ENCODE data around the gene MALRD1. TPM values are rescaled to one million over a fixed set of nuclear protein-coding genes. Genes with fewer than 3 reads are reported as not detected.

The MALRD1 gene
- total RNA-seq, 5 donors from 2014 or later (not counting 1 experiment from before 2014, with no cell fraction given), result 0.32 TPM; not detected in 4

GRCh38 chr10:19576576-19576975, 528.0 kb downstream of the MALRD1 start:
- POLR2A ChIA-PET, result no interaction called here

DNA sequence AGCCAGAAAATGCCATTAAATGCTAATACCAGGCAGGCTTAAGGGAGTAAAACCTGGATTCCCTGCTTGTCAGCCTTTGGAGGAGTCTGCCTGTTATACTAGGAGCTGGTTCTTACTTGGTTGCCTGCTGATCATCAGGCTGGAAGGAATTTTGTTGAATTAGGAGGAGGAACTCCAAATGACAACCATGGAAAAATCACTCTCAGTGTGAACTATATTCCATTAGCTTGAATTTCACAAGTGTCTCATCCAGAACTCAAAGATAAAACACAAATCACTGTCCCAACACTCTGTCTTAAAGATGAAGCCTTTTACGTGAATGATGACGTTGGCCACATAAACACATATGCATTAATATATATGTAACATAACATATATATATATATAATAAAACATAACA, 528.8 kb downstream of the MALRD1 start:
- ChIA-PET CTCF (no interaction called here), POLR2A (no interaction called here)
- no peaks in the 10 kb centered on the region for H3K36me3 Mint-ChIP-seq
- DNase-seq, result no peak
- H3K27me3 ChIP-seq (replicated peaks in 1 of 2; ENCODE audit: control insufficient read depth in 2 of 2, extremely low read depth in 1 of 2, insufficient read depth in 2 of 2, low read length in 1 of 2), result no peaks in the 10 kb centered on the region
- H3K27ac Mint-ChIP-seq, result no peak overlapping the region
- H3K4me1 Mint-ChIP-seq, result no peaks in the 10 kb centered on the region
- H3K36me3 ChIP-seq (ENCODE audit: control insufficient read depth in 2 of 2, extremely low read depth in 1 of 2, insufficient read depth in 1 of 2, low read length in 1 of 2), result no peaks in the 10 kb centered on the region
- no peaks in the 10 kb centered on the region for H3K9me3 ChIP-seq
- no peak for ATAC-seq (replicated peaks in 1 of 4)
- no peak overlapping the region for H3K4me3 Mint-ChIP-seq
- no CpG with 5 or more reads among the region's 2 CpGs for WGBS (ENCODE audit: insufficient coverage)
- H3K4me3 ChIP-seq (ENCODE audit: control insufficient read depth in 1 of 2, extremely low read depth in 1 of 2, low read length in 1 of 2), result no peak overlapping the region
- peaks cover 3 to 8% (median 7%) of the 10 kb centered on the region in 3 donors for H3K9me3 Mint-ChIP-seq
- H3K27me3 Mint-ChIP-seq, result no peaks in the 10 kb centered on the region
- no peaks in the 10 kb centered on the region for H3K4me1 ChIP-seq (ENCODE audit: control insufficient read depth in 1 of 2, extremely low read depth in 1 of 2, insufficient read depth in 2 of 2, low read length in 2 of 2)
- H3K27ac ChIP-seq (ENCODE audit: low read length), result no peak overlapping the region

More at GRCh38 chr10:19576576-19576975, 528.0 kb downstream of the MALRD1 start:
- DNase-seq, result no peak
- CTCF ChIA-PET, result interaction anchor here (0.6 to 0.7 kb wide), 2 partner anchors 23 to 1622 kb away, joined by 3 read pairs; no protein-coding TSS in a partner anchor
- H3K27ac ChIP-seq (ENCODE audit: low read length), result no peak overlapping the region
- H3K36me3 ChIP-seq (ENCODE audit: control insufficient read depth in 2 of 2, extremely low read depth in 1 of 2, insufficient read depth in 1 of 2, low read length in 1 of 2), result no peaks in the 10 kb centered on the region
- no peaks in the 10 kb centered on the region for H3K36me3 Mint-ChIP-seq
- no CpG with 5 or more reads among the region's 3 CpGs for WGBS (ENCODE audit: insufficient coverage)
- no peaks in the 10 kb centered on the region for H3K27me3 Mint-ChIP-seq
- H3K4me1 Mint-ChIP-seq, result no peaks in the 10 kb centered on the region
- H3K4me1 ChIP-seq (ENCODE audit: control insufficient read depth in 1 of 2, extremely low read depth in 1 of 2, insufficient read depth in 2 of 2, low read length in 2 of 2), result no peaks in the 10 kb centered on the region
- peaks cover 3 to 13% (median 7%) of the 10 kb centered on the region in 3 donors for H3K9me3 Mint-ChIP-seq
- H3K27me3 ChIP-seq (replicated peaks in 1 of 2; ENCODE audit: control insufficient read depth in 2 of 2, extremely low read depth in 1 of 2, insufficient read depth in 2 of 2, low read length in 1 of 2), result no peaks in the 10 kb centered on the region
- no peaks in the 10 kb centered on the region for H3K9me3 ChIP-seq
- ATAC-seq (replicated peaks in 1 of 4), result no peak
- no peak overlapping the region for H3K4me3 ChIP-seq (ENCODE audit: control insufficient read depth in 1 of 2, extremely low read depth in 1 of 2, low read length in 1 of 2)
- no peak overlapping the region for H3K27ac Mint-ChIP-seq
- H3K4me3 Mint-ChIP-seq, result no peak overlapping the region

- peaks cover 3 to 8% (median 7%) of the 10 kb centered on the region in 3 donors for H3K9me3 Mint-ChIP-seq
- no peaks in the 10 kb centered on the region for H3K4me1 Mint-ChIP-seq
- no peaks in the 10 kb centered on the region for H3K27me3 Mint-ChIP-seq
- DNase-seq, result no peak
- POLR2A ChIA-PET, result interaction anchor here in 1 of 2 donors (0.7 kb wide), 1 partner anchor 687 kb away, joined by 3 read pairs; no protein-coding TSS in a partner anchor
- no peak overlapping the region for H3K4me3 Mint-ChIP-seq
- ATAC-seq (replicated peaks in 1 of 4), result no peak
- no peak overlapping the region for H3K4me3 ChIP-seq (ENCODE audit: control insufficient read depth in 1 of 2, extremely low read depth in 1 of 2, low read length in 1 of 2)
- no CpG with 5 or more reads among the region's 1 CpG for WGBS (ENCODE audit: insufficient coverage)
- CTCF ChIA-PET, result no interaction called here
- no peaks in the 10 kb centered on the region for H3K27me3 ChIP-seq (replicated peaks in 1 of 2; ENCODE audit: control insufficient read depth in 2 of 2, extremely low read depth in 1 of 2, insufficient read depth in 2 of 2, low read length in 1 of 2)
- H3K36me3 ChIP-seq (ENCODE audit: control insufficient read depth in 2 of 2, extremely low read depth in 1 of 2, insufficient read depth in 1 of 2, low read length in 1 of 2), result no peaks in the 10 kb centered on the region
- no peaks in the 10 kb centered on the region for H3K4me1 ChIP-seq (ENCODE audit: control insufficient read depth in 1 of 2, extremely low read depth in 1 of 2, insufficient read depth in 2 of 2, low read length in 2 of 2)
- H3K36me3 Mint-ChIP-seq, result no peaks in the 10 kb centered on the region
- H3K27ac Mint-ChIP-seq, result no peak overlapping the region
- H3K27ac ChIP-seq (ENCODE audit: low read length), result no peak overlapping the region
- H3K9me3 ChIP-seq, result no peaks in the 10 kb centered on the region
Measured at GRCh38 chr10:19577807-19578206, 529.2 kb downstream of the MALRD1 start.

DNA sequence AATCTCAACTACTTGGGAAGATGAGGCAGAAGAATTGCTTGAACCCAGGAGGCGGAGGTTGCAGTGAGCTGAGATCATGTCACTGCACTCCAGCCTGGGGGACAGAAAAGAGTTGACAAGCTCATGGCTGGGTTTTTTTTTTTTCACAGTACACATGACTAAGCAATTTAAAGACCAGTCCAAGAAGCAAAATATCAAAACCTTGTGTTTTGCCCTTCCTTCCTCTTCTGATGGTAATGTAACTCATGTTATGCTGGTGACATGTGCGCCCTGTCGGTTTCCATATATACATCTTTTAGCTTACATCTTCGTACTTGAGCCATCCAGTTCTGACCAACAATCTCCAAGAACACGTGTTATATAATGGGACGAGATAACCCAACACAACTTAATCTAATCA, 530.0 kb downstream of the MALRD1 start:
- no peak for ATAC-seq (replicated peaks in 1 of 4)
- CTCF ChIA-PET, result interaction anchor here in 1 of 2 donors (0.6 kb wide), 1 partner anchor 1411 kb away, joined by 3 read pairs; no protein-coding TSS in a partner anchor
- POLR2A ChIA-PET, result interaction anchor here in 1 of 2 donors (0.7 kb wide), 1 partner anchor 687 kb away, joined by 3 read pairs; no protein-coding TSS in a partner anchor
- H3K36me3 ChIP-seq (ENCODE audit: control insufficient read depth in 2 of 2, extremely low read depth in 1 of 2, insufficient read depth in 1 of 2, low read length in 1 of 2), result no peaks in the 10 kb centered on the region
- no peak for DNase-seq
- no peak overlapping the region for H3K27ac ChIP-seq (ENCODE audit: low read length)
- no peaks in the 10 kb centered on the region for H3K9me3 ChIP-seq
- Mint-ChIP-seq H3K27me3 (no peaks in the 10 kb centered on the region), H3K4me1 (no peaks in the 10 kb centered on the region), H3K9me3 (peaks cover 3 to 8% (median 7%) of the 10 kb centered on the region in 3 donors), H3K36me3 (no peaks in the 10 kb centered on the region), H3K4me3 (no peak overlapping the region), H3K27ac (no peak overlapping the region)
- no peaks in the 10 kb centered on the region for H3K4me1 ChIP-seq (ENCODE audit: control insufficient read depth in 1 of 2, extremely low read depth in 1 of 2, insufficient read depth in 2 of 2, low read length in 2 of 2)
- H3K4me3 ChIP-seq (ENCODE audit: control insufficient read depth in 1 of 2, extremely low read depth in 1 of 2, low read length in 1 of 2), result no peak overlapping the region
- no peaks in the 10 kb centered on the region for H3K27me3 ChIP-seq (replicated peaks in 1 of 2; ENCODE audit: control insufficient read depth in 2 of 2, extremely low read depth in 1 of 2, insufficient read depth in 2 of 2, low read length in 1 of 2)
- no CpG with 5 or more reads among the region's 6 CpGs for WGBS (ENCODE audit: insufficient coverage)

DNA sequence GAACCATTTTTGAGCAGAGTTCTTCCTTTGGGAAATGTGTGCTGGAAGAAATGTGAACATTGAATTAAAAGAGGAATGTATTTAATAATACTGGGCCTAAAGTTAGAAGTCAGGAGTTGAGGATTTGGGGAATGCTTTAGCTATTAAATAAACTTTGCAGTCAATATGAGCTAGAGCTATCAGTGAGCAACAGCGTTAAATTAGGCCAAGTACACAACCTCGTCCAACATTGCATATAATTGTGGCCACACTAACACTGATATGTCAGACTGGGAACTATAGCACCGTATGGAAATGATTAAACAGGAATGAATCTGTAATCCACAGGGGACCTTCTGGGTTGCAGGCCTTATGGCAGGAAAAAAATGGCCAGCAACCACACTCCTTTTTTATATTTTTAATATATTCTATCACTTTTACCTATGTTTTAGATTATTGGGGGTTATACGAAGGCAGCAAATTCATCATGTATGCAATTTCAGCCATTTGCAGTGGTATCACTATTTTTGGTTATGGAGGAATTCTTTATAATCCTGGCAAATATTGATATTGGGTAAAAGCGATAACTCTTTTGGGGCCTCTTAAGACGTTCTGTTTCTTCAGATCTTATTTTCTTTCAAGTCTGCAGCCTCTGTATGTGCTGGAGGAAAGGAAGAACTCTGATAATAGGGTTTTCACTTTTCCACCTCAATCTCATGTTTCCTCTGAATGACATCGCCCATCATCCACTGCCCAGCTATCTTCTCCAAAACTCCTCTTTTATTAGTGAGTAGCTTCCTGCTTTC, 531.4 kb downstream of the MALRD1 start:
- H3K36me3 Mint-ChIP-seq, result no peaks in the 10 kb centered on the region
- ATAC-seq (replicated peaks in 1 of 4) (no peak), DNase-seq (no peak)
- POLR2A ChIA-PET, result no interaction called here
- peaks cover 3 to 10% (median 7%) of the 10 kb centered on the region in 3 donors for H3K9me3 Mint-ChIP-seq
- H3K4me1 Mint-ChIP-seq, result no peaks in the 10 kb centered on the region
- CTCF ChIA-PET, result no interaction called here
- WGBS (ENCODE audit: insufficient coverage), result no CpG with 5 or more reads among the region's 7 CpGs
- Histone ChIP-seq H3K36me3 (ENCODE audit: control insufficient read depth in 2 of 2, extremely low read depth in 1 of 2, insufficient read depth in 1 of 2, low read length in 1 of 2) (no peaks in the 10 kb centered on the region), H3K27ac (ENCODE audit: low read length) (no peak overlapping the region), H3K9me3 (no peaks in the 10 kb centered on the region), H3K4me3 (ENCODE audit: control insufficient read depth in 1 of 2, extremely low read depth in 1 of 2, low read length in 1 of 2) (no peak overlapping the region), H3K4me1 (ENCODE audit: control insufficient read depth in 1 of 2, extremely low read depth in 1 of 2, insufficient read depth in 2 of 2, low read length in 2 of 2) (no peaks in the 10 kb centered on the region), H3K27me3 (replicated peaks in 1 of 2; ENCODE audit: control insufficient read depth in 2 of 2, extremely low read depth in 1 of 2, insufficient read depth in 2 of 2, low read length in 1 of 2) (no peaks in the 10 kb centered on the region)
- no peak overlapping the region for H3K27ac Mint-ChIP-seq
- H3K27me3 Mint-ChIP-seq, result no peaks in the 10 kb centered on the region
- H3K4me3 Mint-ChIP-seq, result no peak overlapping the region

GRCh38 chr10:19580691-19581090, 532.1 kb downstream of the MALRD1 start:
- CTCF ChIA-PET, result no interaction called here
- no peaks in the 10 kb centered on the region for H3K27me3 ChIP-seq (replicated peaks in 1 of 2; ENCODE audit: control insufficient read depth in 2 of 2, extremely low read depth in 1 of 2, insufficient read depth in 2 of 2, low read length in 1 of 2)
- Mint-ChIP-seq H3K27ac (no peak overlapping the region), H3K4me3 (no peak overlapping the region), H3K9me3 (peaks cover 3 to 14% (median 7%) of the 10 kb centered on the region in 3 donors), H3K36me3 (no peaks in the 10 kb centered on the region), H3K27me3 (no peaks in the 10 kb centered on the region), H3K4me1 (no peaks in the 10 kb centered on the region)
- no peaks in the 10 kb centered on the region for H3K9me3 ChIP-seq
- H3K36me3 ChIP-seq (ENCODE audit: control insufficient read depth in 2 of 2, extremely low read depth in 1 of 2, insufficient read depth in 1 of 2, low read length in 1 of 2), result no peaks in the 10 kb centered on the region
- no peak overlapping the region for H3K27ac ChIP-seq (ENCODE audit: low read length)
- no peak overlapping the region for H3K4me3 ChIP-seq (ENCODE audit: control insufficient read depth in 1 of 2, extremely low read depth in 1 of 2, low read length in 1 of 2)
- POLR2A ChIA-PET, result no interaction called here
- ATAC-seq (replicated peaks in 1 of 4), result no peak
- whole genome bisulfite sequencing (ENCODE audit: insufficient coverage), result no CpG with 5 or more reads among the region's 1 CpG
- H3K4me1 ChIP-seq (ENCODE audit: control insufficient read depth in 1 of 2, extremely low read depth in 1 of 2, insufficient read depth in 2 of 2, low read length in 2 of 2), result no peaks in the 10 kb centered on the region
- no peak for DNase-seq
